Measurements from ENCODE around the gene HAND2. TPM values are rescaled to one million over a fixed set of nuclear protein-coding genes. Genes with fewer than 3 reads are reported as not detected.

Gene HAND2
- total RNA-seq, 4 donors from 2014 or later, result 20.3 to 77.6 (median 23.7) TPM

GRCh38 chr4:173505924-173506518 is 24.0 kb downstream of the HAND2 start:
- Histone ChIP-seq H3K4me1 (no peaks in the 10 kb centered on the region), H3K27ac (peak overlapping the region in 1 of 2 donors; percentile 22), H3K9me3 (no peaks in the 10 kb centered on the region), H3K27me3 (peaks cover 0 to 5% of the 10 kb centered on the region in 2 donors), H3K36me3 (no peaks in the 10 kb centered on the region), H3K4me3 (no peak overlapping the region)
- DNase-seq, result peak in 1 of 2 donors; percentile 67
- TF ChIP-seq CTCF (IDR thresholded peaks at IDR 0.05) (peak; percentile 66 to 79 (median 71)), POLR2A (IDR thresholded peaks at IDR 0.05) (no peak)
- intact Hi-C loops (cut with DNase I; ENCODE audit: low total_unique reads), result loop anchor here (10.0 kb wide), 2 partner anchors 181 to 609 kb away; no protein-coding TSS in a partner anchor

DNA sequence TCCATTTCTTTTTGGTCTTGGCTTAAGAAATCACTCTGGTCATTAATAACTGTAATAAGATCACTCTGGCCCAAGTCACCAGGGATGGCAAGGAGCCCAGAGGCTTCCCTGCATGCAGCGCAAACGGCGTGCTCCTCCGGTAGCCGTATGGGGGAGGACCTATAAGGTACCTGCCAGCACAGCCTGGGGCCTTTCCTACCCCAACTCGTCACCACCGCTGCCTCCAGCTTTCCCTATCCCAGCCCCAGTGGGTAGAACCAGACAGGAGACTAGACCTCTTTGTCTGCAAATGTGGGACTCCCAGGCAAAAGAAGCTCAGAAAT is 25.9 kb downstream of the HAND2 start:
- H3K36me3 ChIP-seq, result no peaks in the 10 kb centered on the region
- no peak overlapping the region for H3K4me3 ChIP-seq
- no peak overlapping the region for H3K27ac ChIP-seq
- H3K27me3 ChIP-seq, result peaks cover 0 to 7% of the 10 kb centered on the region in 2 donors
- H3K9me3 ChIP-seq, result no peaks in the 10 kb centered on the region
- intact Hi-C loops (cut with DNase I; ENCODE audit: low total_unique reads), result loop anchor here (10.0 kb wide), 2 partner anchors 179 to 611 kb away; no protein-coding TSS in a partner anchor
- TF ChIP-seq CTCF (IDR thresholded peaks at IDR 0.05) (no peak), POLR2A (IDR thresholded peaks at IDR 0.05) (no peak)
- peak in 1 of 2 donors; percentile 35 for DNase-seq
- no peaks in the 10 kb centered on the region for H3K4me1 ChIP-seq

- no peak overlapping the region for H3K27ac ChIP-seq
- TF ChIP-seq CTCF (IDR thresholded peaks at IDR 0.05) (no peak), POLR2A (IDR thresholded peaks at IDR 0.05) (no peak)
- intact Hi-C loops (cut with DNase I; ENCODE audit: low total_unique reads), result loop anchor here (10.0 kb wide), 2 partner anchors 179 to 611 kb away; no protein-coding TSS in a partner anchor
- H3K9me3 ChIP-seq, result no peaks in the 10 kb centered on the region
- peaks cover 0 to 7% of the 10 kb centered on the region in 2 donors for H3K27me3 ChIP-seq
- no peak for DNase-seq
- no peak overlapping the region for H3K4me3 ChIP-seq
- no peaks in the 10 kb centered on the region for H3K4me1 ChIP-seq
- H3K36me3 ChIP-seq, result no peaks in the 10 kb centered on the region
These were observed 26.5 kb downstream of the HAND2 start for GRCh38 chr4:173503330-173504180.

DNA sequence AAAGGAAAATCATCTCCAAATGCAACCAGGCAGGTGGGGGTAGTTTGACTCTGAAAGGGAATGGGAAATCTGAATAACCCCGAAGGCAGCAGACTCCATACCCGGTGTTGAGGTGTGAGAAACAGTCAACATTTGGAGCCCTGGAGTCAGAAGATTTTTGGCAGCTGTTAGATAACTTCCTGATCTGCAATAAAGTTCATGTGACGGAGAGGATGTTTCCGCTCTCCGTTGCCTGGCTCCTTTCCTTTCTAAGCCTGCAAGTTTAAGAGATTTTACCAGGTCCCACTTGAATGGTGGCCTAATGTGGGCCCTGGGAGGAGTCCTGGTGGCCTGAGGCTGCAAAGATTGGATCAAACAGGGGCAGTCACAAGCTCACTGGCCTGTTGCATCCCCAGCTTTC is 27.7 kb downstream of the HAND2 start:
- TF ChIP-seq CTCF (IDR thresholded peaks at IDR 0.05) (no peak), POLR2A (IDR thresholded peaks at IDR 0.05) (no peak)
- DNase-seq, result no peak
- H3K27ac ChIP-seq, result no peak overlapping the region
- H3K4me3 ChIP-seq, result no peak overlapping the region
- H3K36me3 ChIP-seq, result no peaks in the 10 kb centered on the region
- H3K9me3 ChIP-seq, result no peaks in the 10 kb centered on the region
- intact Hi-C loops (cut with DNase I; ENCODE audit: low total_unique reads), result loop anchor here (10.0 kb wide), 2 partner anchors 177 to 613 kb away; no protein-coding TSS in a partner anchor
- H3K27me3 ChIP-seq, result peaks cover 0 to 7% of the 10 kb centered on the region in 2 donors
- H3K4me1 ChIP-seq, result no peaks in the 10 kb centered on the region
